Measurements from ENCODE around the gene TMEFF2.
A peak's percentile ranks its signal among the peaks of the same experiment; 100 is the strongest.

The TMEFF2 gene

DNA sequence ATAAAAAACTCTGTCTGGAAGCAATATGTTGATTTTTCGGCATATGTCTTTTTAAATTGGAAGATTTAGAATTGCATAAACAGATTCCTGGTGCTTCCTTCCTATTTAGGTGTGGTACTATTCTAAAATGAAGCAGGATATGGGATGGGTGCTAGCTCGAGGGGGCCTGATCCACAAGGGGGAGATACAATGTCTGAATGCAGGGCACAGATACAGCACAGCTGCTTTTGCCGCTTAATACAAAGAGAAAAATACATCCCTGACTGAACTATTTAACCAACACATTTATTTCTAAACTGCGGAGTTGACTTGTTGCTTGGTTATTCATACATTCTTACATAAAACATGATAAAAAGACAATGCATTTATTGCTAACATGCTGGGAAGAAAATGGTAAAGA is 169.1 kb downstream of the TMEFF2 start:
- H3K23ac ChIP-seq (ENCODE audit: low read depth, low read length, poor library complexity), result no peak overlapping the region
- H4K91ac ChIP-seq (ENCODE audit: low read depth, low read length, poor library complexity), result no peak overlapping the region
- H3K4me1 ChIP-seq (ENCODE audit: control insufficient read depth in 2 of 2, insufficient read depth in 1 of 2, low read depth in 1 of 2, low read length in 2 of 2), result peaks cover 1 to 10% of the 10 kb centered on the region in 2 donors
- no peak overlapping the region for H2BK12ac ChIP-seq (ENCODE audit: low read length)
- no peak overlapping the region for H3K27ac ChIP-seq (replicated peaks; ENCODE audit: low read length)
- H2BK15ac ChIP-seq (ENCODE audit: low read length), result no peak overlapping the region
- no peak overlapping the region for H2BK5ac ChIP-seq (ENCODE audit: low read length)
- no peak overlapping the region for H2AK5ac ChIP-seq (ENCODE audit: low read depth, low read length)
- no peak overlapping the region for H3K4ac ChIP-seq (ENCODE audit: low read length)
- H2AFZ ChIP-seq (ENCODE audit: low read length), result peak overlapping the region; percentile 69
- no peak overlapping the region for H3K4me2 ChIP-seq (ENCODE audit: insufficient read depth, low read length, poor library complexity, severe bottlenecking)
- H3K9me3 ChIP-seq (replicated peaks in 1 of 2; ENCODE audit: control insufficient read depth in 2 of 2, insufficient read depth in 1 of 2, low read depth in 1 of 2, low read length in 2 of 2), result no peaks in the 10 kb centered on the region
- no CpG with 5 or more reads among the region's 4 CpGs for WGBS, 2 donors (ENCODE audit: extremely low coverage in 2 of 2, insufficient read length in 2 of 2, insufficient replicate concordance in 1 of 2)
- no peak overlapping the region for H4K8ac ChIP-seq (ENCODE audit: low read depth, low read length)
- no peak overlapping the region for H3K14ac ChIP-seq (ENCODE audit: low read length)
- no peak for DNase-seq (ENCODE audit: low spot score)
- no peaks in the 10 kb centered on the region for H3K79me1 ChIP-seq (ENCODE audit: low read depth, low read length)
- no peak overlapping the region for H3K18ac ChIP-seq (ENCODE audit: low read length)
- H3K9ac ChIP-seq (ENCODE audit: low read depth, low read length, poor library complexity), result no peak overlapping the region
- no peak overlapping the region for H3K4me3 ChIP-seq (ENCODE audit: low read length in 2 of 2)
- H2BK120ac ChIP-seq (ENCODE audit: low read depth, low read length), result no peak overlapping the region
- no peaks in the 10 kb centered on the region for H3K27me3 ChIP-seq (ENCODE audit: control insufficient read depth in 3 of 3, insufficient read depth in 3 of 3, low read depth in 1 of 3, low read length in 3 of 3)
- H3K36me3 ChIP-seq (replicated peaks in 1 of 2; ENCODE audit: control insufficient read depth in 2 of 2, insufficient read depth in 2 of 2, low read length in 2 of 2), result no peaks in the 10 kb centered on the region

DNA sequence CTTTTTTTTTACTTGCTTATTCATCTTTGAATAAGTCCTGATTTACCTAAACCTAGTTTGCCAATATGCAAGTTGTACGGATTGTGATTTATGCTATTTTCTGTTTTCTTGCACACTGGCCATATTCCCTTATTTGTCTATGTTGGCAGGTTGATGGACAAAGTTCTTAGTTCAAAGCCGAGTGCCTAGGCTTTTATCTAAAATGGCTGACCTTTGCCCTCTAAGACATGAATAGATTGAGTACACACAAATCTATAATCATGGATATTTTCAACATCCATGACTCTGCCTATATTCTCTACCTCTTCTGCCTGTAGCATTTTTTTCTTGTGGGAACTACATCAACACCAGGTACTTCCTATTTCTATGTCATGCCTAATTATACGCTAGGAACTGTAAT is 171.7 kb downstream of the TMEFF2 start:
- no CpG with 5 or more reads among the region's 3 CpGs for WGBS, 2 donors (ENCODE audit: extremely low coverage in 2 of 2, insufficient read length in 2 of 2, insufficient replicate concordance in 1 of 2)
- Histone ChIP-seq H3K4me1 (ENCODE audit: control insufficient read depth in 2 of 2, insufficient read depth in 1 of 2, low read depth in 1 of 2, low read length in 2 of 2) (peaks cover 1 to 10% of the 10 kb centered on the region in 2 donors), H3K18ac (ENCODE audit: low read length) (no peak overlapping the region), H3K9me3 (replicated peaks in 1 of 2; ENCODE audit: control insufficient read depth in 2 of 2, insufficient read depth in 1 of 2, low read depth in 1 of 2, low read length in 2 of 2) (no peaks in the 10 kb centered on the region), H3K27me3 (ENCODE audit: control insufficient read depth in 3 of 3, insufficient read depth in 3 of 3, low read depth in 1 of 3, low read length in 3 of 3) (no peaks in the 10 kb centered on the region), H3K79me1 (ENCODE audit: low read depth, low read length) (no peaks in the 10 kb centered on the region), H3K27ac (replicated peaks; ENCODE audit: low read length) (no peak overlapping the region), H3K14ac (ENCODE audit: low read length) (no peak overlapping the region), H3K36me3 (replicated peaks in 1 of 2; ENCODE audit: control insufficient read depth in 2 of 2, insufficient read depth in 2 of 2, low read length in 2 of 2) (no peaks in the 10 kb centered on the region), H4K8ac (ENCODE audit: low read depth, low read length) (no peak overlapping the region), H3K4me2 (ENCODE audit: insufficient read depth, low read length, poor library complexity, severe bottlenecking) (no peak overlapping the region), H2BK15ac (ENCODE audit: low read length) (no peak overlapping the region), H2BK120ac (ENCODE audit: low read depth, low read length) (no peak overlapping the region), H4K91ac (ENCODE audit: low read depth, low read length, poor library complexity) (no peak overlapping the region), H2BK5ac (ENCODE audit: low read length) (no peak overlapping the region), H3K9ac (ENCODE audit: low read depth, low read length, poor library complexity) (no peak overlapping the region), H2AFZ (ENCODE audit: low read length) (no peak overlapping the region), H2AK5ac (ENCODE audit: low read depth, low read length) (no peak overlapping the region), H3K4ac (ENCODE audit: low read length) (no peak overlapping the region), H3K23ac (ENCODE audit: low read depth, low read length, poor library complexity) (no peak overlapping the region), H3K4me3 (ENCODE audit: low read length in 2 of 2) (no peak overlapping the region), H2BK12ac (ENCODE audit: low read length) (no peak overlapping the region)
- no peak for DNase-seq (ENCODE audit: low spot score)

DNA sequence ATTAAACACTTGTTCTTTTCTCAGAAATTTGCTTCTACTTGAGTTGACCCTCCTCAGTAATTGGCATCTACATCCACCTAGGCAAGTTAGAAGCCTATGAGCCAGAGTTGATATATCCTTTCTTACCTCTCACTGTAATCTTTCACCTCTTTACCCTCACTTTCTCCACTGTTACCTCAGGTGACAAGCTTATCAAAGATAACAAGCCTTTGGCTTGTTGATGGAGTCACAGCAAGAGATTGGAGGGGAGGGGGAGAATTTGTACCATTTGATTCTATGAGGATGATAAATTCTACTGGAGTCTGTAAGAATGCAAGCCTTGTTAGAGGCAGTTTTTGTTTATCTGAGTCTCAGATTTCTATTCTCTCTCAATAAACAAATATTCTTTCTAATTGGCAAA is 176.9 kb downstream of the TMEFF2 start:
- Histone ChIP-seq H2BK12ac (ENCODE audit: low read length) (no peak overlapping the region), H3K79me1 (ENCODE audit: low read depth, low read length) (no peaks in the 10 kb centered on the region), H3K36me3 (replicated peaks in 1 of 2; ENCODE audit: control insufficient read depth in 2 of 2, insufficient read depth in 2 of 2, low read length in 2 of 2) (no peaks in the 10 kb centered on the region), H2BK5ac (ENCODE audit: low read length) (no peak overlapping the region), H4K91ac (ENCODE audit: low read depth, low read length, poor library complexity) (no peak overlapping the region), H3K9ac (ENCODE audit: low read depth, low read length, poor library complexity) (no peak overlapping the region), H2AK5ac (ENCODE audit: low read depth, low read length) (no peak overlapping the region), H4K8ac (ENCODE audit: low read depth, low read length) (no peak overlapping the region), H2BK15ac (ENCODE audit: low read length) (no peak overlapping the region), H3K27me3 (ENCODE audit: control insufficient read depth in 3 of 3, insufficient read depth in 3 of 3, low read depth in 1 of 3, low read length in 3 of 3) (no peaks in the 10 kb centered on the region), H2BK120ac (ENCODE audit: low read depth, low read length) (no peak overlapping the region), H3K23ac (ENCODE audit: low read depth, low read length, poor library complexity) (no peak overlapping the region), H3K4me2 (ENCODE audit: insufficient read depth, low read length, poor library complexity, severe bottlenecking) (no peak overlapping the region), H3K4ac (ENCODE audit: low read length) (no peak overlapping the region), H2AFZ (ENCODE audit: low read length) (no peak overlapping the region), H3K9me3 (replicated peaks in 1 of 2; ENCODE audit: control insufficient read depth in 2 of 2, insufficient read depth in 1 of 2, low read depth in 1 of 2, low read length in 2 of 2) (no peaks in the 10 kb centered on the region), H3K18ac (ENCODE audit: low read length) (no peak overlapping the region), H3K27ac (replicated peaks; ENCODE audit: low read length) (no peak overlapping the region), H3K4me1 (ENCODE audit: control insufficient read depth in 2 of 2, insufficient read depth in 1 of 2, low read depth in 1 of 2, low read length in 2 of 2) (no peaks in the 10 kb centered on the region), H3K4me3 (ENCODE audit: low read length in 2 of 2) (no peak overlapping the region), H3K14ac (ENCODE audit: low read length) (no peak overlapping the region)
- no peak for DNase-seq (ENCODE audit: low spot score)

DNA sequence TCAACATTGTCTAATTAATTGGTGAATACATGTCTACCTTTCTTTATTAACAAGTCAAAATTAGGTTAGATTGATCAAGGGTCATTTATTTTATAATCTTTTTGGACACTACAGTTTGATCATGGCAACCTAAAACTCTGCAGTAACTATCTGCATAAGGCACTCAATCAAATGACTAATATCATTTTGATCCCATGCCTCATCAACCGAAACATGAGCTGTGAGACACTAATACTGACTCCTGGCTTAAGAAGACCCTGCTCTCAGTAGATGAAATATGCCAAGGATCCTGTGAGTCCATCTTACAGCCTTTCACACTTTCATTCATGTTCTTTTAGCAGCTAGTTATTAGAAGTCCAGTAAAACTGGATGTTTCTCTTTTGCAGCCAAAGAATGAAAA is 178.5 kb downstream of the TMEFF2 start:
- no peak for DNase-seq (ENCODE audit: low spot score)
- H2AFZ ChIP-seq (ENCODE audit: low read length), result no peak overlapping the region
- no peak overlapping the region for H2BK15ac ChIP-seq (ENCODE audit: low read length)
- no peak overlapping the region for H3K14ac ChIP-seq (ENCODE audit: low read length)
- H2BK5ac ChIP-seq (ENCODE audit: low read length), result no peak overlapping the region
- no peak overlapping the region for H3K18ac ChIP-seq (ENCODE audit: low read length)
- H3K4ac ChIP-seq (ENCODE audit: low read length), result no peak overlapping the region
- no peak overlapping the region for H2BK120ac ChIP-seq (ENCODE audit: low read depth, low read length)
- no peak overlapping the region for H2AK5ac ChIP-seq (ENCODE audit: low read depth, low read length)
- H2BK12ac ChIP-seq (ENCODE audit: low read length), result no peak overlapping the region
- H3K27me3 ChIP-seq (ENCODE audit: control insufficient read depth in 3 of 3, insufficient read depth in 3 of 3, low read depth in 1 of 3, low read length in 3 of 3), result no peaks in the 10 kb centered on the region
- no peaks in the 10 kb centered on the region for H3K36me3 ChIP-seq (replicated peaks in 1 of 2; ENCODE audit: control insufficient read depth in 2 of 2, insufficient read depth in 2 of 2, low read length in 2 of 2)
- no peaks in the 10 kb centered on the region for H3K79me1 ChIP-seq (ENCODE audit: low read depth, low read length)
- no peak overlapping the region for H3K4me3 ChIP-seq (ENCODE audit: low read length in 2 of 2)
- H3K4me2 ChIP-seq (ENCODE audit: insufficient read depth, low read length, poor library complexity, severe bottlenecking), result no peak overlapping the region
- H3K9me3 ChIP-seq (replicated peaks in 1 of 2; ENCODE audit: control insufficient read depth in 2 of 2, insufficient read depth in 1 of 2, low read depth in 1 of 2, low read length in 2 of 2), result no peaks in the 10 kb centered on the region
- no peak overlapping the region for H4K91ac ChIP-seq (ENCODE audit: low read depth, low read length, poor library complexity)
- no peak overlapping the region for H3K27ac ChIP-seq (replicated peaks; ENCODE audit: low read length)
- no peak overlapping the region for H3K9ac ChIP-seq (ENCODE audit: low read depth, low read length, poor library complexity)
- WGBS, 2 donors (ENCODE audit: extremely low coverage in 2 of 2, insufficient read length in 2 of 2, insufficient replicate concordance in 1 of 2), result no CpG with 5 or more reads among the region's 1 CpG
- H3K23ac ChIP-seq (ENCODE audit: low read depth, low read length, poor library complexity), result no peak overlapping the region
- H4K8ac ChIP-seq (ENCODE audit: low read depth, low read length), result no peak overlapping the region
- peaks cover 0 to under 1% of the 10 kb centered on the region in 2 donors for H3K4me1 ChIP-seq (ENCODE audit: control insufficient read depth in 2 of 2, insufficient read depth in 1 of 2, low read depth in 1 of 2, low read length in 2 of 2)

Data from neuronal stem cell (in vitro differentiated cells).